Esophagus squamous epithelium (tissue), 4 donors: ENCODE results near the gene HIRIP3.

Experiments used
- CTCF ChIP-seq, 6 experiments: fragments of 450-650 bp in 4 of 6; fragments of 200-600 bp in 2 of 6; sonication (generic) in 2 of 6; IDR thresholded peaks; one replicate each; pipeline ENCODE4 v1.5.1; 2016 to 2019; ENCODE audit warnings: antibody characterized with exemption in 6 of 6, mild to moderate bottlenecking in 4 of 6, moderate library complexity in 4 of 6
- POLR2A ChIP-seq, 4 donors: fragments of 450-650 bp; IDR thresholded peaks; one replicate each; pipeline ENCODE4 v1.6.1; 2017; ENCODE audit warnings: antibody characterized with exemption in 4 of 4, mild to moderate bottlenecking in 4 of 4, moderate library complexity in 3 of 4

- TF ChIP-seq CTCF (IDR thresholded peaks at IDR 0.05), result no peak
- TF ChIP-seq POLR2A (IDR thresholded peaks at IDR 0.05), result no peak
These were observed 9.0 kb upstream of the HIRIP3 start for GRCh38 chr16:30004424-30004776.
